HT-29 (cell line): ENCODE data around the gene SALL1. TPM values are rescaled to one million over a fixed set of nuclear protein-coding genes. Genes with fewer than 3 reads are reported as not detected.

Experiments
- DNase-seq: peaks from one replicate; pipeline ENCODE4 v3.0.0-alpha.2; 2015; ENCODE audit warnings: low spot score
- total RNA-seq: library from RNA; depleted of rRNA; stranded (reverse); fragments of >200 nt; shearing (Covaris generic); gene quantifications from 2 replicates; pipeline ENCODE4 v1.2.3, GENCODE V29; 2014

Gene SALL1
- total RNA-seq, 1 experiment from 2014 or later, result not detected

DNA sequence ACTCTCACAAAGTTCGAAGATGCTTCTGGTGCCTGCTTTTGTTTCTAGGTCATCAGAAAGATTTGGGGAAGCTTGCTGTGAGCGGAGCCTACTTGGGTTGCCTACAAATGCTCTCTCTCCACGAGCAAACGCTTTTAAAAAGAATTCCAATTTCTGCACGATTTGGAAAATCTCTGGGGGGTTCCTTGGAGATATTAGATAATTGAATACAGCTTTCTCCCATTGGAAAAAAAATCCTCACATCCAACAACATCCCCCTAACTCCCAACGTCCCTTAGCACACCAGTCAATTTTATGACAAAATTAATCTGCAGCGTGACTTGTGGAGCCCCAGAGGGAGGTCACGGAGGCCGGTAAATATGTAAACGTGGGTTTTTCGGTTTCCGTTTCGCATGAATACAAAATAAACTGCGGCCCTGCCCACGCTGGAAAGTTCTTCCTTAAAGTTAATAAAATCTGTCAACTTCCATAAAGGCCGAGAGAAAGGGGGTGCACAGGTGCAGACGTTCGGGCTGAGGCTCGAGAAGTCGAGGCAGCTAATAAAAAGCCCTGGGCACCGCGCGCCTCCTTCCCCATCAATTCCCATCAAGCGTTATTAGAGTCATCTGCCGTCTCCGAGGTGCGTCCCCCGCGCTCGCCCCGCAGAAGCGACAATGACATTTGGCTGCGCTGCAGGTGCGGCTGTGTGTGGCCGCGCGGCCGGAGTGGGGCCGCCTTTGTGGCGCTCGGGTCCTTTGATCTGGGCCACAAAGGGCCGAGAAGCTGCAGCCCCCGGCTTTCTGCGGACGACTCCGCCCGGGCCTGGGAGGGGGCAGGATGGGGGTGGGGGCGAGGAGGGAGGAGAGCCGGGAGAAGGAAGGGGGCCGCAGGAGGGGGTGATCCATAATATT, 37.6 kb downstream of the SALL1 start:
- no peak for DNase-seq

DNA sequence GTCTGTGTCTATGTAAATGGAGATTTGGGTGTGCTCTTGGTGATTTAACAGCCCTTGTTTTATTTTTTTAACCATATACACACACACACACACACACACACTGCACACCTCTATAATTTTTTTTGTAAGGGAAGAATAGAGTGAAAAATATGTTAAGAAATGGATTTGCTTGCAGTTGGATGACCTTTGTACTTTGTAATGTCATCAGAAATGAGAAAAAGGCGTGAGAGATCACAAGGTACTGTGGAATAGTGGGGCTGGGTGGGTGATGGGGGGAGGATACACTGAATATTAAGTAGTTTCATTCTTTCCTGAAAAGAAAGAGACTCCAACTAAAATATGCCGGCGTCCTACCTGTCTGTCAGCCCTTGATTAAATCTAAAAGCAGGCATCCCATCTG, 38.7 kb downstream of the SALL1 start:
- DNase-seq, result no peak

DNA sequence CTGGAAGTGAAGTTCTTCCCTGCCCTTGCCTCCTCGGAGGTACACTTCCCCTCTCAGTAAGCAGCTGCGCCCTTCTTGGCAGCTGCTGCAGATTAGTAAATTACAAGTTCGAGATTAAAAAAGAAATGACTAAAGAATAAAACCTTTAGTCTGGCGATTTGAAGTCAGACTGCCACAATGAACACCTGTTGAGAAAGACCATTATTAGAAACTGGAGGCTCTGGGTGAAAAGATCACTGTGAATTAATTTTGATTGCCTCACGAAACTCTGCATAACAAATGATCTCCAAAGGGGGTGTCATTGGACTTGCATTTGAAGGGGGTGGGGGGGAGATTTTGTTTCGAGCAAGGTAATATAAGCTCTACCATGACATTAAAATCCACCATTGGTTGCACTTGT, 39.3 kb downstream of the SALL1 start:
- DNase-seq, result no peak

DNA sequence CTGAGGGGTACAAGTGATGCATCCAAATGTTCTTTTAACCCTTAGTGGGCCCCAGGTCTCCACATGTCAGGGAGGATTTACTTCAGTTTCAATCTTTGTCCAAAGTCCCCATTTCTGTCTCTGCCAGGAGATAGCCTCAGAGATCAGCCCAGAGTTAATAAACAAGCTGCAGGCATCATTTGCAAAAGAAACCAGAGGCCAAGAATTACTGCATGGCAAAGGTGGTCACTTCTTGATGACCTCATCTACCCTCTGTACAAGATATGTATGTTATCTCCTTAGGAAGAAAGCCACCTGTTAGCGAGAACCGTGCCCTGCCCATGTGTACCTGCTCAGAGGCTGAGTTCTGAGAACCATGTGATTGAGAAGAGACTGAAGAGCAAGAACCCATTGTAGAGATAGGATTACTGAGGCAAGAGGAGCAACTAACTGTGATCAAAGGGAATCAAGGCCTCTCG, 40.3 kb downstream of the SALL1 start:
- DNase-seq, result no peak

DNA sequence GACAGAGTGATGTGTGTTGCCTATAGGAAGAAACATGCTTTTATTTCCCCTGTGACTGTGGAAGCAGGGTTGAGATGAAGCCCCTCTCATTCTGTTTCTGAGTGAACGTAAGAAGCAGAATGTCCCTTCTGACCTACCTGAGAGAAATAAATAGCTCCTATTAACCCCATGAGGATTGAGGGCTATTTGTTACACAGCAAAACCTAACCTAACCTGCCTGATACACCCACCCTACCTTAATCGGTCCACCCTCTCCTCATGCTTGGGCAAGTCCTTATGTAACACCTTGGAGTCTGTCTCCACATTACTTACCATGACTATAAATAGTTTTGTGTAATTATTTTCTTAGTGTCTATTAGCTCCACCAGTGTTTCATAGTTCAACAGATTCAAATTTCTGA, 41.9 kb downstream of the SALL1 start:
- no peak for DNase-seq

DNA sequence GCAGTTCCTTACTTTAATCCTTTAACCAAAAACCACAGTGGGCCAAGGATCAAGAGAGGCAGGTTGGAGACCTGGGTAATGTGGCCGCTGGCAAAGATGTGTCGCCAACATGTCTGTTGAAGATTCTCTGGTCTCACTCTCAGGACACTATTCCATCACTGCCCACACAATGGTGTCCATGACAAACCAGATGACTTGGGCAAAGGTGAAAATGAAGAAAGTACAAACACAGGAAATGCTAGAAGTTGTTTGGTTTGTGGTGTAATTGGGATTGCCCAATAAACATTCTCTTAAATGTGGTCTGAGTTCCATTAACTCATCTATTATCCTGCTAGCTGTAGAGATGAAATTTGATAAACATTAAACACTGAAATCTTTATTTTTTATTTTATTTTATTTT, 43.3 kb downstream of the SALL1 start:
- DNase-seq, result no peak

DNA sequence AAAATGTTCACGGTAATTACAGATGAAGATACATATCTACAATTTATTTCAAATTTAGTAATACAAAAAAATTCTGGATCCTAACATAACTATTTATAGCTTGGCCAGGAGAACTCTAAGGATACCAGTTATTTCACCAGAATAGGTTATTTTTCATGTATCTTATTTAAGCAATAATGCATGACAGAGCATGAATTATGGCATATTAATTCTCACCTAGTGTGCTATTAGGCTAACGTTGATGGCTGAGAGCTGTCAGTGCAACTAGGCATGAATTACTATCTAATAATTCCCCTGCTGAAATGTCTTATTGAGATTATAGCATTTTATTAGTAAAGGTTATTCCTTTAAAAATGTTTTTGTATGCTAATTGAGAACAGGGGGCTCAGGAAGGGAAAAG, 44.5 kb downstream of the SALL1 start:
- DNase-seq, result no peak

DNA sequence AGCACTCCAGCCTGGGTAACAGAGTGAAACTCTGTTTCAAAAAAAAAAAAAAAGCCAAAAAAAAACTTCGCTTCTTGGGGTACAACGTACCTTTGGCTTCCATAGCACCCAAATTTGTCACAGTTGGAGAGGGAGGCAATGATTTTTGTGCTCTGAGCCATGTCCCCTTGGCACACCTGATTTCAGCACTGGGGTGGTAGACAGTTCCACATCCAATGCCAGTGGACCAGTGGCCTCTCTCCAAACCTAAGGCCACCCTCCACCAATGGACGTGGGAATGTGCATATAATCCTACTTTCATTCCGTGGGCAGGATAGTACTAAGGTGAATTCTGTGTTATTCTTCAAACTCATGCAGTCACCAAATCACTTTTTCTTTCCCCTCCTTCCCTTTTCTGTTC, 47.5 kb downstream of the SALL1 start:
- DNase-seq, result no peak

DNA sequence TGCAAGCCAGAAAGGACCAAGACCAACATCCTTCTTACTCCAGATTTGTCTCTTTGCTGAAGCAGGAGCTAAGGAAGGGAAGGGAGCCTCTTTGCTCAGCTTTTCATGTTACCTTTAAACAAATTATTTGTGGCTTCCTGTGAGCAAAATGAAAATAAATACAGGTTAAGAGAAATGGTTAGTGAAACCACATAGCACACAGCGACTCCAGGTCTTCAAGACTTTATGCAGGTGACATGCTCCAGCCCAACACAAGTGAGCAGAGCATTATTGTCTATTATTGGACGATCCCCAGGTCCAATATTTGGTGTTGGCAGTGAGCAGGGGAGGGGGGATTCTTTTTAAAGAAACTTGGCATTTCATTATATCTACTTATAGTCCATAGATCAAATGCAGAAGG, 53.3 kb downstream of the SALL1 start:
- no peak for DNase-seq

DNA sequence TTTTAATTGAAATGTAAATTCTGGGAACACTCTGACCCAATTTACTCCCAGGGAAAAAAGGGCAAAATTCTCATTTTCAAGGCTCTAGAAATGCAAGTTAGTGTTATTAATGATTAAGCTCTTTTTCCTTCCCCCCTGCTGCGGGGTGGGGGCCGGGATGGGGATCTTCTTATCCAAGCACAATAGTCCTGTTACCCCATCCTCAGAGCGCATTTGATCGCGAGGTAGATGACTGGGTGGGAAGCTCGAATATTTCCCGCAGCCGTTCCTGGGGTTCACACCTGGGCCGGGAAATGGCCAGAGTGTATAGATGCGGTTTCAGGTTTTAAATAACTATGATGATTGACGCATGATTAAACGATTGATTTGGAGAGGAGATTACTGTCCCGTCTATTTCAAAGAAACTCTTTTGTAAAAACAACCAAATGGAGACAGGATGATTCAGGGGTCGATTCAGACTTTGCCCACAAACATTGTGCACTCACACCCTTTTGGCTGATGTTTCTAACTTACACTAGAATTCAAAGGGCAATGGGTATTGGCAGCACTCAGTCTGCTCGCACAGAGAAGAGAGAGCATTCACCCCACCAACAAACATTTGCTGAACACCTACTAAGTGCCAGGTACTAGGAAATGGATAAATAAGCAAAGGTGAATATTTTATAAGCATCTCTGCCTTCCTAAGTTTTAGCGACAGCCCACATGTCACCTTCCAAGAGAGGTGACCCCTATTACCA, 55.0 kb downstream of the SALL1 start:
- no peak for DNase-seq

DNA sequence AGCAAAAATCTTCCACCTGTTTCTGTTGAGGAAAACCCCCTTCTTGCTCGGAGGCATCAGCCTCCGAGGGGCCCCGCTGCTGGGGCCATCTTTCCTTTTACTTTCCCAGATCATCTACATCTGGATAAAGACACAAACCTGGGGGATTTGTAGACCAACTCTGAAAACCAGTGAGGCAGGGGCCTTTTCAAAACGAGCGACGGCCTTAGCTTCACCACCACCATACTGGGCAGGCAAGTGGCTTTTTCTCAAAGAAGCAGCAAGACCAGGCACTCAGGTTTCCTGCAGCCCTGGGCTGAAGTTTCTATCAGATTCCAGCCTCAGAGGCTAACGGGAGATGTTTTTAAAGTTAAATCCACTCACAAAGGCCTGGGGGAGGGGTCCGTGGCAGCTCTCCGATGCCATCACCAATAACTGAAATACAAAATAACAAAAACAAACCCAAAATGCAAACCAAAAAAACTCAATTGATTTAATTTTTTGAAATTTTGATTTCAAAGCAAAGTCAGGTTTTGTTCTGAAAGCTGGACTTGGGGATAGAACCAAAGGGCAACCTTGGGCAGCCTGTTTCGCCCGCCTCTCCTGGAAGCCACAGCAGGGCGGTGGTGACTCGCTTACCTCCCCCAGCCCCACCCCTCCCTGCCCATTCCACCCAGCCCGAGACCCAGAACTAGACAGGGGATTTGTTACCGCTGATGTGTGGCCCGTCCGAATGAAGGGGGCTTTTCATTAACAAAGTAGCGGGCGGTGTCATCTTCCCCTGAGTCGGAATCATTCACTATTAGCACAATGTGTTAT, 55.8 kb downstream of the SALL1 start:
- DNase-seq, result no peak

DNA sequence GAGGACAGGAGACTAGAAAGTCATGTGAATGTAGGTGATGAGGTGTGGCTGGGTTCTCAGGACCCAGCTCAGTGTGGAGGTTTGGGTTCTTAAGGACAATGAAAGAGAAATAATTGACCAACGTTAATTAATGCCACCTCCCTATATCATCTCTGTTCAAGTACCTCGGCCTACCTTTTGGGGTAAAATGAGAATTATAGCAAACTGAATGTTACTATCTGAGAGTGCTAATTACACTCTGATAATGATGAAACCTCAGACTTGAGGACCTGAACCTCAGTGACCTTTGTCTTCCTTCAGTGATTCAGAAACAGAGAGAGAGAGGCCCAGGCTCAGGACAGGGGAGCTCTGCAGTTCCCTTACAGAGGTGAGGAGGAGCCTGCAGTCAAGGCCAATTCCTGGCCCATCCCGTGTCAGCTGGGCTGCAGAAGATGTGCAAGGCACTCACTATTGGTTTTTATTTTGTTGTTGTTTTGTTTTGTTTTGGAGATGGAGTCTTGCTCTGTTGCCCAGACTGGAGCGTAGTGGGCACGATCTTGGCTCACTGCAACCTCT, 57.3 kb downstream of the SALL1 start:
- DNase-seq, result no peak
